Liver (tissue), 9 donors: ENCODE results near the gene SCN9A. TPM values are rescaled to one million over a fixed set of nuclear protein-coding genes. Genes with fewer than 3 reads are reported as not detected.
"Not testable (repeated sequence)": the region's sequence is repeated elsewhere in the genome, so short reads cannot be mapped to it uniquely, and the experiment has no call there.

ENCODE experiments used
- DNase-seq: peaks from one replicate; pipeline ENCODE4 v3.0.0-alpha.2; 2017; ENCODE audit warnings: low spot score
- H3K27ac ChIP-seq, 2 donors: one replicate each; pipeline ENCODE4 v1.7.0; 2013; ENCODE audit warnings: inconsistent platforms in 2 of 2, low read length in 2 of 2, control low read depth in 1 of 2, low read depth in 1 of 2, mild to moderate bottlenecking in 1 of 2
- H3K27me3 ChIP-seq, 4 donors: one replicate each; pipeline versions ENCODE4 v1.6.1 to v1.7.0; 2013; ENCODE audit warnings: low read length in 3 of 4, inconsistent platforms in 1 of 4, mild to moderate bottlenecking in 1 of 4, moderate library complexity in 1 of 4; ENCODE audit not compliant: control insufficient read depth in 4 of 4, insufficient read depth in 4 of 4
- H3K36me3 ChIP-seq, 4 donors: one replicate each; pipeline versions ENCODE4 v1.6.1 to v1.7.0; 2013; ENCODE audit warnings: low read length in 3 of 4, mild to moderate bottlenecking in 3 of 4, low read depth in 1 of 4, moderate library complexity in 1 of 4; ENCODE audit not compliant: control insufficient read depth in 4 of 4, insufficient read depth in 3 of 4
- H3K4me1 ChIP-seq, 4 donors: one replicate each; pipeline versions ENCODE4 v1.6.1 to v1.7.0; 2013; ENCODE audit warnings: low read length in 3 of 4, mild to moderate bottlenecking in 3 of 4, moderate library complexity in 1 of 4; ENCODE audit not compliant: control insufficient read depth in 4 of 4, insufficient read depth in 4 of 4
- H3K4me3 ChIP-seq, 3 donors: one replicate each; pipeline versions ENCODE4 v1.6.1 to v1.7.0; 2013; ENCODE audit warnings: low read length in 3 of 3, control low read depth in 1 of 3, low read depth in 1 of 3, mild to moderate bottlenecking in 1 of 3
- H3K9ac ChIP-seq, 2 donors: one replicate each; pipeline ENCODE4 v1.7.0; 2013; ENCODE audit warnings: low read length in 2 of 2, mild to moderate bottlenecking in 2 of 2, moderate library complexity in 2 of 2, control low read depth in 1 of 2, low read depth in 1 of 2
- H3K9me3 ChIP-seq, 4 donors: one replicate each; pipeline versions ENCODE4 v1.6.1 to v1.7.0; 2013; ENCODE audit warnings: low read length in 3 of 4; ENCODE audit not compliant: control insufficient read depth in 4 of 4
- FOXA1 ChIP-seq: IDR thresholded peaks from 2 replicates; pipeline ENCODE4 v1.6.1; 2016; ENCODE audit warnings: antibody characterized with exemption
- FOXA2 ChIP-seq: IDR thresholded peaks from 2 replicates; pipeline ENCODE4 v1.6.1; 2016; ENCODE audit warnings: antibody characterized with exemption
- GABPA ChIP-seq, 2 donors: IDR thresholded peaks in 1 of 2; conservative IDR thresholded peaks in 1 of 2; 2 replicates each; pipeline ENCODE4 v1.6.1; 2016; ENCODE audit warnings: antibody characterized with exemption in 2 of 2, mild to moderate bottlenecking in 1 of 2, moderate library complexity in 1 of 2
- HNF4A ChIP-seq, 2 donors: conservative IDR thresholded peaks; 2 replicates each; pipeline ENCODE4 v1.6.1; 2016; ENCODE audit warnings: antibody characterized with exemption in 2 of 2, mild to moderate bottlenecking in 2 of 2
- HNF4G ChIP-seq: IDR thresholded peaks from 2 replicates; pipeline ENCODE4 v1.6.1; 2016; ENCODE audit warnings: antibody characterized with exemption
- JUND ChIP-seq, 2 donors: IDR thresholded peaks; 2 replicates each; pipeline ENCODE4 v1.6.1; 2016; ENCODE audit warnings: antibody characterized with exemption in 2 of 2
- NR2F2 ChIP-seq: IDR thresholded peaks from 2 replicates; pipeline ENCODE4 v1.6.1; 2016; ENCODE audit warnings: antibody characterized with exemption
- RAD21 ChIP-seq, 2 donors: IDR thresholded peaks; 2 replicates each; pipeline ENCODE4 v1.6.1; 2016; ENCODE audit warnings: antibody characterized with exemption in 2 of 2, mild to moderate bottlenecking in 2 of 2
- RXRA ChIP-seq, 2 donors: IDR thresholded peaks; 2 replicates each; pipeline ENCODE4 v1.6.1; 2017 to 2018; ENCODE audit warnings: antibody characterized with exemption in 2 of 2, mild to moderate bottlenecking in 1 of 2
- SP1 ChIP-seq: IDR thresholded peaks from 2 replicates; pipeline ENCODE4 v1.6.1; 2018; ENCODE audit warnings: antibody characterized with exemption, mild to moderate bottlenecking
- TAF1 ChIP-seq: conservative IDR thresholded peaks from 2 replicates; pipeline ENCODE4 v1.6.1; 2016; ENCODE audit warnings: antibody characterized with exemption, mild to moderate bottlenecking
- YY1 ChIP-seq: IDR thresholded peaks from 2 replicates; pipeline ENCODE4 v1.6.1; 2016; ENCODE audit warnings: antibody characterized with exemption, mild to moderate bottlenecking
- WGBS: extraction: QIAGEN DNeasy Blood & Tissue Kit; methylation state at CpG from one replicate; pipeline ENCODE4 v1.1.7; 2013; 5-methylcytosine and 5-hydroxymethylcytosine counted together
- polyA plus RNA-seq, 2 donors: library from polyadenylated mRNA; stranded (reverse) in 1 of 2; unstranded in 1 of 2; fragments of 200-250 nt in 1 of 2; fragments of >200 nt in 1 of 2; fragmentation: Nextera tagmentation in 1 of 2; extraction: Ambion mirVana in 1 of 2; gene quantifications; one replicate each; pipeline versions ENCODE4 v1.2.1 to v1.2.3, GENCODE V29; 2013 to 2015
- total RNA-seq, 2 donors: library from RNA; depleted of rRNA; stranded (reverse); fragments of >200 nt; gene quantifications; one replicate each; pipeline ENCODE4 v1.2.3, GENCODE V29; 2014
- TF ChIP-seq, protein P1 (sequence below): IDR thresholded peaks from 2 replicates; pipeline ENCODE4 v1.6.1; 2016; ENCODE audit warnings: antibody characterized with exemption
- TF ChIP-seq, protein P2 (sequence below): IDR thresholded peaks from 2 replicates; pipeline ENCODE4 v1.6.1; 2016; ENCODE audit warnings: antibody characterized with exemption
- TF ChIP-seq, protein P3 (sequence below): IDR thresholded peaks from 2 replicates; pipeline ENCODE4 v1.6.1; 2016; ENCODE audit warnings: antibody characterized with exemption
- TF ChIP-seq, protein P4 (sequence below): IDR thresholded peaks from 2 replicates; pipeline ENCODE4 v1.6.1; 2016; ENCODE audit warnings: antibody characterized with exemption, mild to moderate bottlenecking
- TF ChIP-seq, protein P5 (sequence below): fragments of 150-350 bp; IDR thresholded peaks from 2 replicates; pipeline ENCODE4 v1.5.1; 2017; ENCODE audit warnings: improper control_type of control experiment, low read depth, low read length; ENCODE audit not compliant: missing input control
- donor health status: healthy.
- donor health status: healthy.
- donor health status: healthy.
- donor health status: healthy.
- donor health status: healthy.

The SCN9A gene
- total and polyA plus RNA-seq, 4 donors = 1.2 to 10.1 (median 9.2) TPM

DNA sequence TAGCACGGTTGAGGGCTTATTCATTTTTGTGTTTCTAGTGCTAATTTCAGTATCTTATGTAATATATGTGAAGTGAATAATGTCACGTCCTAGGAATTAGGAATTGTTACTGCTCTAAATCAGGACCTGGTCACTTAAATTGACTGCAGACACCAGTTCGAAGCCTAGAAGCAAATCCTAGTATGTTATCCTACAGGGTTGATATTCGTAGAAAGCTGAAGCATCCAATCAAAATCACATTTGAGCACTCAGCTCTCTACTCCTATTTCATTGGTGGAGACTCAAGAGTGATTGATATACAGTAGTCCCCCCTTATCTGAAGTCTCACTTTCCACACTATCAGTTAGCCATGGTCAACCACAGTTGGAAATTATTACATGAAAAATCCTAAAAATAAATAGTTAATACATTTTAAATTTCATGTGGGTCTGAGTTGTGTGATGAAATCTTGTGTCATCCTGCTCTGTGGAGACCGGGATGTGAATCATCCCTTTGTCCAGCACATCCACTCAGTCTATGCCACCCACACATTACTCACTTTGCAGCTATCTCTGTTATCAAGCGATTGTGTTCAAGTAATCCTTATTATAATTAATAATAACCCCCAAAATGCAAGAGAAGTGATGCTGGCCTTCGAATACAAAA is 35.2 kb upstream of the SCN9A start:
- Histone ChIP-seq H3K4me3 (no peak overlapping the region), H3K4me1 (no peaks in the 10 kb centered on the region), H3K9ac (no peak overlapping the region), H3K9me3 (no peaks in the 10 kb centered on the region), H3K27me3 (no peaks in the 10 kb centered on the region), H3K27ac (no peak overlapping the region), H3K36me3 (no peaks in the 10 kb centered on the region)
- whole genome bisulfite sequencing = 84% methylated on average over 7 of the region's 7 CpGs
- TF ChIP-seq GABPA (IDR thresholded peaks at IDR 0.05 in 1 of 2, conservative IDR thresholded peaks at IDR 0.05 in 1 of 2) = no peak
- TF ChIP-seq, protein P1, sequence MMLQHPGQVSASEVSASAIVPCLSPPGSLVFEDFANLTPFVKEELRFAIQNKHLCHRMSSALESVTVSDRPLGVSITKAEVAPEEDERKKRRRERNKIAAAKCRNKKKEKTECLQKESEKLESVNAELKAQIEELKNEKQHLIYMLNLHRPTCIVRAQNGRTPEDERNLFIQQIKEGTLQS = no peak
- TF ChIP-seq, protein P2, sequence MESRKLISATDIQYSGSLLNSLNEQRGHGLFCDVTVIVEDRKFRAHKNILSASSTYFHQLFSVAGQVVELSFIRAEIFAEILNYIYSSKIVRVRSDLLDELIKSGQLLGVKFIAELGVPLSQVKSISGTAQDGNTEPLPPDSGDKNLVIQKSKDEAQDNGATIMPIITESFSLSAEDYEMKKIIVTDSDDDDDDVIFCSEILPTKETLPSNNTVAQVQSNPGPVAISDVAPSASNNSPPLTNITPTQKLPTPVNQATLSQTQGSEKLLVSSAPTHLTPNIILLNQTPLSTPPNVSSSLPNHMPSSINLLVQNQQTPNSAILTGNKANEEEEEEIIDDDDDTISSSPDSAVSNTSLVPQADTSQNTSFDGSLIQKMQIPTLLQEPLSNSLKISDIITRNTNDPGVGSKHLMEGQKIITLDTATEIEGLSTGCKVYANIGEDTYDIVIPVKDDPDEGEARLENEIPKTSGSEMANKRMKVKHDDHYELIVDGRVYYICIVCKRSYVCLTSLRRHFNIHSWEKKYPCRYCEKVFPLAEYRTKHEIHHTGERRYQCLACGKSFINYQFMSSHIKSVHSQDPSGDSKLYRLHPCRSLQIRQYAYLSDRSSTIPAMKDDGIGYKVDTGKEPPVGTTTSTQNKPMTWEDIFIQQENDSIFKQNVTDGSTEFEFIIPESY = no peak
- no peak for TF ChIP-seq NR2F2
- TF ChIP-seq FOXA2 = no peak
- TF ChIP-seq FOXA1 = no peak
- TF ChIP-seq SP1 = no peak
- TF ChIP-seq TAF1 = no peak
- no peak for TF ChIP-seq JUND (IDR thresholded peaks at IDR 0.05)
- TF ChIP-seq, protein P3, sequence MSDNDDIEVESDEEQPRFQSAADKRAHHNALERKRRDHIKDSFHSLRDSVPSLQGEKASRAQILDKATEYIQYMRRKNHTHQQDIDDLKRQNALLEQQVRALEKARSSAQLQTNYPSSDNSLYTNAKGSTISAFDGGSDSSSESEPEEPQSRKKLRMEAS = no peak
- TF ChIP-seq RXRA (IDR thresholded peaks at IDR 0.05) = no peak
- TF ChIP-seq, protein P4, sequence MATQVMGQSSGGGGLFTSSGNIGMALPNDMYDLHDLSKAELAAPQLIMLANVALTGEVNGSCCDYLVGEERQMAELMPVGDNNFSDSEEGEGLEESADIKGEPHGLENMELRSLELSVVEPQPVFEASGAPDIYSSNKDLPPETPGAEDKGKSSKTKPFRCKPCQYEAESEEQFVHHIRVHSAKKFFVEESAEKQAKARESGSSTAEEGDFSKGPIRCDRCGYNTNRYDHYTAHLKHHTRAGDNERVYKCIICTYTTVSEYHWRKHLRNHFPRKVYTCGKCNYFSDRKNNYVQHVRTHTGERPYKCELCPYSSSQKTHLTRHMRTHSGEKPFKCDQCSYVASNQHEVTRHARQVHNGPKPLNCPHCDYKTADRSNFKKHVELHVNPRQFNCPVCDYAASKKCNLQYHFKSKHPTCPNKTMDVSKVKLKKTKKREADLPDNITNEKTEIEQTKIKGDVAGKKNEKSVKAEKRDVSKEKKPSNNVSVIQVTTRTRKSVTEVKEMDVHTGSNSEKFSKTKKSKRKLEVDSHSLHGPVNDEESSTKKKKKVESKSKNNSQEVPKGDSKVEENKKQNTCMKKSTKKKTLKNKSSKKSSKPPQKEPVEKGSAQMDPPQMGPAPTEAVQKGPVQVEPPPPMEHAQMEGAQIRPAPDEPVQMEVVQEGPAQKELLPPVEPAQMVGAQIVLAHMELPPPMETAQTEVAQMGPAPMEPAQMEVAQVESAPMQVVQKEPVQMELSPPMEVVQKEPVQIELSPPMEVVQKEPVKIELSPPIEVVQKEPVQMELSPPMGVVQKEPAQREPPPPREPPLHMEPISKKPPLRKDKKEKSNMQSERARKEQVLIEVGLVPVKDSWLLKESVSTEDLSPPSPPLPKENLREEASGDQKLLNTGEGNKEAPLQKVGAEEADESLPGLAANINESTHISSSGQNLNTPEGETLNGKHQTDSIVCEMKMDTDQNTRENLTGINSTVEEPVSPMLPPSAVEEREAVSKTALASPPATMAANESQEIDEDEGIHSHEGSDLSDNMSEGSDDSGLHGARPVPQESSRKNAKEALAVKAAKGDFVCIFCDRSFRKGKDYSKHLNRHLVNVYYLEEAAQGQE = no peak
- no peak for TF ChIP-seq HNF4G
- TF ChIP-seq, protein P5, sequence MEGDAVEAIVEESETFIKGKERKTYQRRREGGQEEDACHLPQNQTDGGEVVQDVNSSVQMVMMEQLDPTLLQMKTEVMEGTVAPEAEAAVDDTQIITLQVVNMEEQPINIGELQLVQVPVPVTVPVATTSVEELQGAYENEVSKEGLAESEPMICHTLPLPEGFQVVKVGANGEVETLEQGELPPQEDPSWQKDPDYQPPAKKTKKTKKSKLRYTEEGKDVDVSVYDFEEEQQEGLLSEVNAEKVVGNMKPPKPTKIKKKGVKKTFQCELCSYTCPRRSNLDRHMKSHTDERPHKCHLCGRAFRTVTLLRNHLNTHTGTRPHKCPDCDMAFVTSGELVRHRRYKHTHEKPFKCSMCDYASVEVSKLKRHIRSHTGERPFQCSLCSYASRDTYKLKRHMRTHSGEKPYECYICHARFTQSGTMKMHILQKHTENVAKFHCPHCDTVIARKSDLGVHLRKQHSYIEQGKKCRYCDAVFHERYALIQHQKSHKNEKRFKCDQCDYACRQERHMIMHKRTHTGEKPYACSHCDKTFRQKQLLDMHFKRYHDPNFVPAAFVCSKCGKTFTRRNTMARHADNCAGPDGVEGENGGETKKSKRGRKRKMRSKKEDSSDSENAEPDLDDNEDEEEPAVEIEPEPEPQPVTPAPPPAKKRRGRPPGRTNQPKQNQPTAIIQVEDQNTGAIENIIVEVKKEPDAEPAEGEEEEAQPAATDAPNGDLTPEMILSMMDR = no peak
- no peak for TF ChIP-seq RAD21 (IDR thresholded peaks at IDR 0.05)
- TF ChIP-seq YY1 = no peak
- TF ChIP-seq HNF4A (conservative IDR thresholded peaks at IDR 0.05) = no peak
- no peak for DNase-seq

DNA sequence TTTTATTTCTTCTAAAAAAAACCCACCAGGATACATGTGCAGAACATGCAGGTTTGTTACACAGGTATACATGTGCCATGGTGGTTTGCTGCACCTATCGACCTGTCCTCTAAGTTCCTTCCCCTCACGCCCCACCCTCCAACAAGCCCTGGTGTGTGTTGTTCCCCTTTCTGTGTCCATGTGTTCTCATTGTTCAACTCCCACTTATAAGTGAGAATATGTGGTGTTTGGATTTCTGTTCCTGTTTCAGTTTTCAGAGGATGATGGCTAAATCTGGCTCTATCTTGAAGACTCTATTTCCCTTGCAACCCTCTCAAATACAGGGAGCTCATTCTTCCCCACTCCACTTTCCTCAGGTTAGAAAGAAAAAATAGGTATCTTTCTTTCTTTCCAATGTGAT is 32.0 kb upstream of the SCN9A start:
- H3K4me3 ChIP-seq, H3K36me3 ChIP-seq, H3K9ac ChIP-seq, H3K27me3 ChIP-seq, H3K27ac ChIP-seq, H3K4me1 ChIP-seq, H3K9me3 ChIP-seq, DNase-seq: not testable (repeated sequence)
- WGBS = 86% methylated on average over 2 of the region's 2 CpGs
